ENCODE results near the gene THSD4.

THSD4 gene

DNA sequence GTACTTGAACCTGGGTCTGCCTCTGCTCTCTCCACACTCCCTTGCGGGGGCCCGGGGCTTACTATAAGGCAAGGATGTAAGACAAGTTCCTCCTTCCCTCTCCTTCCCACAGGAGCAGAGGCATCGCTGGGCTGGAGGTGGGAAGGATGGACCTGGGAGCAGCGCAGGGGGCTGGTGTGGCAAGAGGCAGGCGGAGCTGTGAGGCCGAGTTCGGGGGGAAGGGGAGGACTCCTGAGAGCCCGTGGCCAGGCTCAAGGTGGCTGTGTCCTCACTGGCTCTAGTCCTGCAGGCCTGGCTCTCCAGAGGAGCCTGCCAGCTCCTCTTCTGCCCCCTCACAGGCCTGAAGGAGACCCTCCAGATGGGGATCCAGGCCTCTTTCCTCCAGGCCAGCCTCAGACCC is 694.1 kb downstream of the THSD4 start:
- Histone ChIP-seq H2BK5ac (ENCODE audit: low read depth, low read length, poor library complexity, severe bottlenecking) (no peak overlapping the region), H3K4ac (ENCODE audit: low read depth in 1 of 2, low read length in 2 of 2) (no peak overlapping the region), H2BK12ac (ENCODE audit: low read length in 2 of 2) (no peak overlapping the region), H3K4me1 (ENCODE audit: control insufficient read depth, insufficient read depth, low read depth, low read length) (peaks cover 45% of the 10 kb centered on the region), H3K14ac (ENCODE audit: low read length in 2 of 2) (no peak overlapping the region), H3K27ac (ENCODE audit: low read length, poor library complexity, severe bottlenecking) (no peak overlapping the region), H3K23ac (ENCODE audit: low read length in 2 of 2) (no peak overlapping the region), H3K18ac (ENCODE audit: low read depth in 1 of 2, low read length in 2 of 2) (no peak overlapping the region), H4K8ac (ENCODE audit: low read length) (no peak overlapping the region), H3K4me2 (ENCODE audit: low read length, poor library complexity, severe bottlenecking) (no peak overlapping the region), H2BK120ac (ENCODE audit: low read depth, low read length) (no peak overlapping the region), H2AK5ac (ENCODE audit: low read length, severe bottlenecking) (peak overlapping the region; percentile 94), H3K9ac (ENCODE audit: low read length) (no peak overlapping the region), H4K91ac (ENCODE audit: low read length) (no peak overlapping the region), H3K9me3 (ENCODE audit: control insufficient read depth, low read length) (no peaks in the 10 kb centered on the region), H3K4me3 (ENCODE audit: insufficient read depth in 1 of 2, low read depth in 1 of 2, low read length in 2 of 2) (peak overlapping the region in 1 of 2 experiments; percentile 1), H2AFZ (ENCODE audit: low read depth, low read length) (no peak overlapping the region), H3K79me1 (replicated peaks; ENCODE audit: low read length, poor library complexity, severe bottlenecking) (no peaks in the 10 kb centered on the region), H3K36me3 (ENCODE audit: control insufficient read depth in 1 of 2, insufficient read depth in 2 of 2, low read depth in 1 of 2, low read length in 2 of 2) (peaks cover 0 to 19% of the 10 kb centered on the region in 2 experiments), H2BK15ac (ENCODE audit: low read depth, poor library complexity, severe bottlenecking) (no peak overlapping the region), H3K27me3 (ENCODE audit: control insufficient read depth in 1 of 2, insufficient read depth in 1 of 2, low read length in 2 of 2) (peaks cover 0 to 29% of the 10 kb centered on the region in 2 experiments)
- DNase-seq = no peak
- WGBS = 71% methylated on average over 7 of the region's 8 CpGs

DNA sequence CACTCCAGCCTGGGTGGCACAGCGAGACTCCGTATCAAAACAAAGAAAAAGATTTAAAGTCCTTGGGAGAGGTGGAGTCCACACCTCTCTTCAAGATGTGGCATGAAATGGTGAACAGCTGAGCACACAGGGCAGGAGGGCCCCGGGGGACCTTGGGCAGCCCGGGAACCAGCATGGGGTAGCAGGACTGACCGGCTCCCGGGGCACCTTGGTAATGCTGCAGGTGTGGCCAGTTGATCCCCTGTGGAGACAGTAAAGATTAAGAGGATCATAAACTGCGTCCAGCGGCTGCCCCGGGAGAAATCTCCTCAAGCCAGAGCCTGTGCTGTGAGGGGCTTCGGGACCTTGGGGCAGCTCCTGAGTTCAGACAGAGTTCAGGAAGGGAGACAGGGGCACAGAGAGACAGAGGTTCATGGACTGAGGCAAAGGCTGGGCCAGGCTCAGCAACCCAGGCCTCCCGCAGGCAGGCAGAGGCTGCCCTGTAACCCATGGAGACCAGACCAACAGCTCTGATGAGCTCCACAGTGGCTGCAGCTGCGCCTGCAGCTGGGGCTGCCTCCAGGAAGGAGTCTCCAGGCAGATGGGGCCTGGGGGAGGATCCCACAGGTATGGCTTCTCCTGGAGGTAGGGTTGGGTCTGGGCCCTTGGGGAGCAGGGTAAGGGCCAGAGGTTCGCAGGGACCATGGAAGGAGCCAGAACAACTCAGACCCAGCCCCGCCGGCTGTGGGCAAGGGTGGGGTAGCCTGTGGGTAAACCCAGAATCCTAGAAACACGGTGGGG is 695.2 kb downstream of the THSD4 start, which contains the start of gene NR2E3:
TSS of gene NR2E3 (plus strand) at position 299 of the 780 bp plus-strand sequence. CDS start at position 489, 190 bp downstream.
- 77% methylated on average over 16 of the region's 16 CpGs for WGBS
- Histone ChIP-seq H3K4me2 (ENCODE audit: low read length, poor library complexity, severe bottlenecking) (no peak within 1 kb of the TSS), H2BK15ac (ENCODE audit: low read depth, poor library complexity, severe bottlenecking) (no peak within 1 kb of the TSS), H2AK5ac (ENCODE audit: low read length, severe bottlenecking) (peak within 1 kb of the TSS; percentile 94), H3K4me3 (ENCODE audit: insufficient read depth in 1 of 2, low read depth in 1 of 2, low read length in 2 of 2) (no peak within 1 kb of the TSS), H3K18ac (ENCODE audit: low read depth in 1 of 2, low read length in 2 of 2) (no peak within 1 kb of the TSS), H2BK12ac (ENCODE audit: low read length in 2 of 2) (no peak within 1 kb of the TSS), H3K14ac (ENCODE audit: low read length in 2 of 2) (peak within 1 kb of the TSS in 1 of 2 experiments; percentile 22), H3K4me1 (ENCODE audit: control insufficient read depth, insufficient read depth, low read depth, low read length) (peaks cover 41% of the 10 kb centered on the region), H3K9me3 (ENCODE audit: control insufficient read depth, low read length) (no peaks in the 10 kb centered on the region), H2AFZ (ENCODE audit: low read depth, low read length) (no peak within 1 kb of the TSS), H2BK5ac (ENCODE audit: low read depth, low read length, poor library complexity, severe bottlenecking) (no peak within 1 kb of the TSS), H4K91ac (ENCODE audit: low read length) (no peak within 1 kb of the TSS), H3K36me3 (ENCODE audit: control insufficient read depth in 1 of 2, insufficient read depth in 2 of 2, low read depth in 1 of 2, low read length in 2 of 2) (peaks cover 0 to 19% of the 10 kb centered on the region in 2 experiments), H3K4ac (ENCODE audit: low read depth in 1 of 2, low read length in 2 of 2) (no peak within 1 kb of the TSS), H3K9ac (ENCODE audit: low read length) (no peak within 1 kb of the TSS), H3K27ac (ENCODE audit: low read length, poor library complexity, severe bottlenecking) (no peak within 1 kb of the TSS), H4K8ac (ENCODE audit: low read length) (no peak within 1 kb of the TSS), H3K79me1 (replicated peaks; ENCODE audit: low read length, poor library complexity, severe bottlenecking) (no peaks in the 10 kb centered on the region), H3K23ac (ENCODE audit: low read length in 2 of 2) (no peak within 1 kb of the TSS), H2BK120ac (ENCODE audit: low read depth, low read length) (no peak within 1 kb of the TSS), H3K27me3 (ENCODE audit: control insufficient read depth in 1 of 2, insufficient read depth in 1 of 2, low read length in 2 of 2) (peaks cover 0 to 29% of the 10 kb centered on the region in 2 experiments)
- no peak for DNase-seq

DNA sequence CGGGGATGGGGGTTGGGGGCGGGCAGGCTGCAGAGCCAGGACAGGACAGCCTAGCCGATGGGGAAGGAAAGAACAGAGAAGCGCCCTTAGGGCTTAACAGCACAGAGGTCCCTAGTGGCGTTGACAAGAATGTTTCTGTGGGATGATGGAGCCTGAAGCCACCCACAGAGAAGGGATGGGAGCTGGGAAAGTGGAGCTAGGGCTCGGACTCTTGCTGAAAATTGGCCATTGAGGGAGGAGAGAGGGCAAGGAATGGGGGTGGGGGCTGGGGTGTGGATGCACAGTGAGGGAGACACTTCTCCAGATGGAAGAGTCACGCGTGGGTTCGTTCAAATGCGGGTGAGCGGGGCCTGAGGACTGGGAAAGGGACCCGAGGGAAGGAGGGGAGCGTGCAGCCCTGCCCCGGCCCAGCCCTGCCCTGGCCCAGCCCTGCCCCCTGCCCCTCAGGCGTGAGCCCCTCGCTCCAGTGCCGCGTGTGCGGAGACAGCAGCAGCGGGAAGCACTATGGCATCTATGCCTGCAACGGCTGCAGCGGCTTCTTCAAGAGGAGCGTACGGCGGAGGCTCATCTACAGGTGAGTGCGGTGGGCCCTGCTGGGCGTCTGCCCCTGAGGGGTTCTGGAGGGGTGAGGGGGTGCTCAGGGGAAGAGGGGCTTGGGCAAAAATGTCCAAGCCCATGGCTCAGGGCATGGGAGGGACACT is 695.9 kb downstream of the THSD4 start:
- Histone ChIP-seq H3K27me3 (ENCODE audit: control insufficient read depth in 1 of 2, insufficient read depth in 1 of 2, low read length in 2 of 2) (peaks cover 0 to 29% of the 10 kb centered on the region in 2 experiments), H3K36me3 (ENCODE audit: control insufficient read depth in 1 of 2, insufficient read depth in 2 of 2, low read depth in 1 of 2, low read length in 2 of 2) (peaks cover 0 to 22% of the 10 kb centered on the region in 2 experiments), H3K27ac (ENCODE audit: low read length, poor library complexity, severe bottlenecking) (no peak overlapping the region), H2BK5ac (ENCODE audit: low read depth, low read length, poor library complexity, severe bottlenecking) (no peak overlapping the region), H4K8ac (ENCODE audit: low read length) (no peak overlapping the region), H3K79me1 (replicated peaks; ENCODE audit: low read length, poor library complexity, severe bottlenecking) (no peaks in the 10 kb centered on the region), H3K9ac (ENCODE audit: low read length) (no peak overlapping the region), H2BK15ac (ENCODE audit: low read depth, poor library complexity, severe bottlenecking) (no peak overlapping the region), H2AFZ (ENCODE audit: low read depth, low read length) (no peak overlapping the region), H4K91ac (ENCODE audit: low read length) (no peak overlapping the region), H3K23ac (ENCODE audit: low read length in 2 of 2) (no peak overlapping the region), H3K4ac (ENCODE audit: low read depth in 1 of 2, low read length in 2 of 2) (no peak overlapping the region), H3K4me3 (ENCODE audit: insufficient read depth in 1 of 2, low read depth in 1 of 2, low read length in 2 of 2) (no peak overlapping the region), H3K18ac (ENCODE audit: low read depth in 1 of 2, low read length in 2 of 2) (no peak overlapping the region), H3K4me2 (ENCODE audit: low read length, poor library complexity, severe bottlenecking) (no peak overlapping the region), H3K4me1 (ENCODE audit: control insufficient read depth, insufficient read depth, low read depth, low read length) (peaks cover 39% of the 10 kb centered on the region), H3K14ac (ENCODE audit: low read length in 2 of 2) (no peak overlapping the region), H2AK5ac (ENCODE audit: low read length, severe bottlenecking) (no peak overlapping the region), H2BK12ac (ENCODE audit: low read length in 2 of 2) (no peak overlapping the region), H2BK120ac (ENCODE audit: low read depth, low read length) (no peak overlapping the region), H3K9me3 (ENCODE audit: control insufficient read depth, low read length) (no peaks in the 10 kb centered on the region)
- WGBS = 94% methylated on average over 27 of the region's 27 CpGs
- no peak for DNase-seq
